Pancreas (tissue), 10 donors: ENCODE data around the gene ANTXR1. TPM values are rescaled to one million over a fixed set of nuclear protein-coding genes. Genes with fewer than 3 reads are reported as not detected.
"Not testable (repeated sequence)": the region's sequence is repeated elsewhere in the genome, so short reads cannot be mapped to it uniquely, and the experiment has no call there.

Experiments used
- ATAC-seq, 4 donors: fragments of 200-7000 bp; cut with Tn5 transposase; one replicate each; pipeline versions ENCODE4 v1.8.0 to v1.9.1; 2020; ENCODE audit warnings: mild to moderate bottlenecking in 4 of 4, moderate library complexity in 4 of 4
- DNase-seq, 6 donors: peaks; one replicate each; pipeline ENCODE4 v3.0.0-alpha.2; 2020
- FAIRE-seq: peaks from 2 replicates; lab custom pipeline; 2012; peaks lifted over from hg19 to GRCh38; lab: Jason Lieb, UNC
- H3K27ac ChIP-seq, 4 donors: fragments of 200-600 bp; sonication (generic); 1 replicate in 3 of 4; 2 replicates in 1 of 4; pipeline versions ENCODE4 v1.5.0 to v1.8.0; 2020
- H3K27me3 ChIP-seq, 4 donors: fragments of 200-600 bp; one replicate each; pipeline ENCODE4 v1.8.0; 2021
- H3K36me3 ChIP-seq, 3 donors: fragments of 200-600 bp; sonication (generic) in 1 of 3; one replicate each; pipeline versions ENCODE4 v1.5.0 to v1.8.0; 2020 to 2021
- H3K4me1 ChIP-seq, 3 donors: fragments of 200-600 bp; one replicate each; pipeline ENCODE4 v1.8.0; 2021
- H3K4me3 ChIP-seq, 4 donors: fragments of 200-600 bp; sonication (generic) in 2 of 4; one replicate each; pipeline versions ENCODE4 v1.5.0 to v1.8.0; 2020 to 2021
- H3K9me3 ChIP-seq, 4 donors: fragments of 200-600 bp; one replicate each; pipeline ENCODE4 v1.8.0; 2021
- WGBS, 2 donors: extraction: QIAGEN DNeasy Blood & Tissue Kit; methylation state at CpG; one replicate each; pipeline ENCODE4 v1.1.7; 2013; 5-methylcytosine and 5-hydroxymethylcytosine counted together
- intact Hi-C, 3 donors: fragments of 100-400 bp; cut with DNase I; formaldehyde crosslinking; loops; one replicate each; pipeline versions ENCODE4 v1.11.1 to v1.14.2; 2022
- polyA plus RNA-seq, 2 donors: library from polyadenylated mRNA; stranded (reverse); fragments of 200-250 nt; gene quantifications; one replicate each; pipeline ENCODE4 v1.2.3, GENCODE V29; 2013
- total RNA-seq, 6 donors: library from RNA; stranded (reverse); fragmentation: NEBNext Ultra II Directional in 4 of 6; extraction: Animal tissue kit (Norgen Biotek cat#: 25700) in 4 of 6; gene quantifications; one replicate each; pipeline versions ENCODE4 v1.2.1 to v1.2.4, GENCODE V29; 2021 to 2023
- TF ChIP-seq, protein P1 (sequence below), 4 donors: fragments of 200-600 bp; sonication (generic) in 3 of 4; IDR thresholded peaks; one replicate each; pipeline versions ENCODE4 v1.5.0 to v1.8.0; 2021; ENCODE audit warnings: antibody characterized with exemption in 4 of 4
- donor health status: healthy with polysubstance abuse.
- donor health status: DM: no; HTN: no; CAD: no; lungs with moderate emphysema.
- donor health status: DM: no; HTN: no; CAD: no.
- donor health status: control.
- donor health status: control.
- donor health status: Bipolar disorder and iron deficiency.
- donor health status: DM: yes; HTN: yes; CAD: no.
- donor health status: DM: no; HTN: no; CAD: no.
- donor health status: DM: no; HTN: no; CAD: no.
- donor health status: DM: yes; HTN: yes; CAD: no.

The ANTXR1 gene
- total and polyA plus RNA-seq, 8 donors = 1.7 to 23.4 (median 2.5) TPM

- H3K36me3 ChIP-seq = no peaks in the 10 kb centered on the region
- H3K4me3 ChIP-seq = no peak overlapping the region
- no peak for ATAC-seq
- no peaks in the 10 kb centered on the region for H3K27me3 ChIP-seq
- no peaks in the 10 kb centered on the region for H3K4me1 ChIP-seq
- intact Hi-C loops = no loop called here
- no peak overlapping the region for H3K27ac ChIP-seq
- no peak for FAIRE-seq
- WGBS, 2 donors = 65 to 76% methylated on average over 6 of the region's 6 CpGs
- H3K9me3 ChIP-seq = no peaks in the 10 kb centered on the region
- TF ChIP-seq, protein P1, sequence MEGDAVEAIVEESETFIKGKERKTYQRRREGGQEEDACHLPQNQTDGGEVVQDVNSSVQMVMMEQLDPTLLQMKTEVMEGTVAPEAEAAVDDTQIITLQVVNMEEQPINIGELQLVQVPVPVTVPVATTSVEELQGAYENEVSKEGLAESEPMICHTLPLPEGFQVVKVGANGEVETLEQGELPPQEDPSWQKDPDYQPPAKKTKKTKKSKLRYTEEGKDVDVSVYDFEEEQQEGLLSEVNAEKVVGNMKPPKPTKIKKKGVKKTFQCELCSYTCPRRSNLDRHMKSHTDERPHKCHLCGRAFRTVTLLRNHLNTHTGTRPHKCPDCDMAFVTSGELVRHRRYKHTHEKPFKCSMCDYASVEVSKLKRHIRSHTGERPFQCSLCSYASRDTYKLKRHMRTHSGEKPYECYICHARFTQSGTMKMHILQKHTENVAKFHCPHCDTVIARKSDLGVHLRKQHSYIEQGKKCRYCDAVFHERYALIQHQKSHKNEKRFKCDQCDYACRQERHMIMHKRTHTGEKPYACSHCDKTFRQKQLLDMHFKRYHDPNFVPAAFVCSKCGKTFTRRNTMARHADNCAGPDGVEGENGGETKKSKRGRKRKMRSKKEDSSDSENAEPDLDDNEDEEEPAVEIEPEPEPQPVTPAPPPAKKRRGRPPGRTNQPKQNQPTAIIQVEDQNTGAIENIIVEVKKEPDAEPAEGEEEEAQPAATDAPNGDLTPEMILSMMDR (IDR thresholded peaks at IDR 0.05) = no peak
- no peak for DNase-seq
Measured at GRCh38 chr2:69231612-69232277, 218.8 kb downstream of the ANTXR1 start.

- ATAC-seq, intact Hi-C loops, H3K27ac ChIP-seq, FAIRE-seq, H3K27me3 ChIP-seq, H3K36me3 ChIP-seq, DNase-seq, H3K4me3 ChIP-seq, H3K4me1 ChIP-seq, H3K9me3 ChIP-seq: not testable (repeated sequence)
- WGBS, 2 donors = 93 to 95% methylated on average over 4 of the region's 4 CpGs
Measured at GRCh38 chr2:69235835-69236234, 222.9 kb downstream of the ANTXR1 start.

GRCh38 chr2:69237070-69237670 lies 224.2 kb downstream of the ANTXR1 start:
- no peaks in the 10 kb centered on the region for H3K36me3 ChIP-seq
- H3K27me3 ChIP-seq = no peaks in the 10 kb centered on the region
- H3K4me1 ChIP-seq = no peaks in the 10 kb centered on the region
- FAIRE-seq (no peak), DNase-seq (no peak), ATAC-seq (no peak)
- intact Hi-C loops = no loop called here
- 44 to 54% methylated on average over 6 of the region's 6 CpGs for WGBS, 2 donors
- no peaks in the 10 kb centered on the region for H3K9me3 ChIP-seq
- no peak overlapping the region for H3K27ac ChIP-seq
- H3K4me3 ChIP-seq = no peak overlapping the region
- TF ChIP-seq, protein P1 (IDR thresholded peaks at IDR 0.05) = no peak

GRCh38 chr2:69238449-69239031 lies 225.6 kb downstream of the ANTXR1 start:
- FAIRE-seq = no peak

DNA sequence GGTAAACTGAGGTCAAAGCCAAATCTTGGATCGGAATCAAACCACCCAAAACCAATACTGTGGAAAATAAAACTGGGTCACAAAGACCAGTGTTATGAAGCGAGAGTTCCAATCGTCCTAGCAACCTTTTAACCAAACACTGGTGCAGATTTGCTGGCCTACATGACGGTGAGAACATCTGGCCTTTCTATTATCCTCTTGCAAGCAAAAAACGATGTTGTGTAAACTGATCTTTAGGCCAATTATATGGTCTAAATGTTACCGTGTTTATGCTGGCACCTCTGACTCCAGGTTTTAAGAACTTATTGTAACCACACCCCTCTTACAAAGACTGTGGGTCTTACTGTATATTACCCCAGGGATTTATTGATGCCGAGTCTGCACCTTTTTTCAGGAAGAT lies 228.1 kb downstream of the ANTXR1 start:
- intact Hi-C loops = no loop called here
- no peaks in the 10 kb centered on the region for H3K9me3 ChIP-seq
- H3K27ac ChIP-seq = no peak overlapping the region
- H3K4me1 ChIP-seq = no peaks in the 10 kb centered on the region
- 58 to 71% methylated on average over 7 of the region's 7 CpGs for WGBS, 2 donors
- DNase-seq (no peak), FAIRE-seq (no peak), ATAC-seq (peak in 2 of 4 donors; percentile 34 to 51)
- TF ChIP-seq, protein P1 (IDR thresholded peaks at IDR 0.05) = no peak
- no peak overlapping the region for H3K4me3 ChIP-seq
- no peaks in the 10 kb centered on the region for H3K27me3 ChIP-seq
- no peaks in the 10 kb centered on the region for H3K36me3 ChIP-seq

More at GRCh38 chr2:69238449-69239031, 225.6 kb downstream of the ANTXR1 start:
- H3K4me3 ChIP-seq = no peak overlapping the region
- ATAC-seq (no peak), DNase-seq (no peak)
- H3K4me1 ChIP-seq = no peaks in the 10 kb centered on the region
- TF ChIP-seq, protein P1 (IDR thresholded peaks at IDR 0.05) = no peak
- H3K36me3 ChIP-seq = no peaks in the 10 kb centered on the region
- H3K27ac ChIP-seq = no peak overlapping the region
- WGBS, 2 donors = 82 to 87% methylated on average over 6 of the region's 6 CpGs
- H3K27me3 ChIP-seq = no peaks in the 10 kb centered on the region
- intact Hi-C loops = no loop called here
- H3K9me3 ChIP-seq = no peaks in the 10 kb centered on the region
